H9 (cell line): ENCODE results near the gene ZNF354B. TPM values are rescaled to one million over a fixed set of nuclear protein-coding genes. Genes with fewer than 3 reads are reported as not detected.
"Not testable (repeated sequence)": the region's sequence is repeated elsewhere in the genome, so short reads cannot be mapped to it uniquely, and the experiment has no call there.

Source experiments
- DNase-seq: peaks from one replicate; pipeline ENCODE4 v3.0.0-alpha.2; 2017
- H2AFZ ChIP-seq: one replicate; pipeline ENCODE4 v1.6.1; 2013; ENCODE audit warnings: mild to moderate bottlenecking, low read length, control low read depth, moderate library complexity
- H2AK5ac ChIP-seq: 2 replicates; pipeline ENCODE4 v1.6.1; 2013; ENCODE audit warnings: low read length, control low read depth, mixed read lengths; ENCODE audit not compliant: insufficient read length
- H2BK120ac ChIP-seq: one replicate; pipeline ENCODE4 v1.6.1; 2013; ENCODE audit warnings: low read depth, mild to moderate bottlenecking, low read length, control low read depth, inconsistent platforms; ENCODE audit not compliant: poor library complexity, severe bottlenecking
- H2BK12ac ChIP-seq: 2 replicates; pipeline ENCODE4 v1.6.1; 2013; ENCODE audit warnings: low read length, control low read depth, mixed read lengths, low read depth; ENCODE audit not compliant: insufficient read length
- H2BK15ac ChIP-seq: 2 replicates; pipeline ENCODE4 v1.6.1; 2013; ENCODE audit warnings: low read depth, low read length, control low read depth
- H2BK20ac ChIP-seq: one replicate; pipeline ENCODE4 v1.6.1; 2013; ENCODE audit warnings: low read depth, mild to moderate bottlenecking, low read length, control low read depth, inconsistent platforms; ENCODE audit not compliant: poor library complexity, severe bottlenecking
- H2BK5ac ChIP-seq: 2 replicates; pipeline ENCODE4 v1.6.1; 2013; ENCODE audit warnings: low read length, control low read depth, mixed read lengths; ENCODE audit not compliant: insufficient read length
- H3K14ac ChIP-seq: 2 replicates; pipeline ENCODE4 v1.6.1; 2013; ENCODE audit warnings: low read length, control low read depth; ENCODE audit not compliant: insufficient read depth
- H3K18ac ChIP-seq: 2 replicates; pipeline ENCODE4 v1.6.1; 2013; ENCODE audit warnings: low read depth, mild to moderate bottlenecking, mixed read lengths, low read length, control low read depth; ENCODE audit not compliant: insufficient read length
- H3K23ac ChIP-seq: 2 replicates; pipeline ENCODE4 v1.6.1; 2013; ENCODE audit warnings: low read length, control low read depth, mixed read lengths, low read depth; ENCODE audit not compliant: insufficient read length
- H3K23me2 ChIP-seq: 2 replicates; pipeline ENCODE4 v1.6.1; 2013; ENCODE audit warnings: low read depth, mild to moderate bottlenecking, mixed read lengths, low read length, control low read depth; ENCODE audit not compliant: insufficient read length, poor library complexity, severe bottlenecking
- H3K27ac ChIP-seq: 2 replicates; pipeline ENCODE4 v1.5.1; 2013; ENCODE audit warnings: low read length, control low read depth, mixed read lengths, low read depth; ENCODE audit not compliant: insufficient read length
- H3K27me3 ChIP-seq: 2 replicates; pipeline ENCODE4 v1.6.1; 2013; ENCODE audit warnings: low read length, control low read depth, inconsistent platforms; ENCODE audit not compliant: insufficient read depth
- H3K4ac ChIP-seq: 2 replicates; pipeline ENCODE4 v1.6.1; 2013; ENCODE audit warnings: low read depth, mild to moderate bottlenecking, control low read depth, inconsistent platforms, low read length, moderate library complexity
- H3K4me1 ChIP-seq: 2 replicates; pipeline ENCODE4 v1.6.1; 2013; ENCODE audit warnings: low read length, control low read depth, inconsistent platforms; ENCODE audit not compliant: insufficient read depth
- H3K4me2 ChIP-seq: 2 replicates; pipeline ENCODE4 v1.6.1; 2013; ENCODE audit warnings: low read length, control low read depth, mixed read lengths; ENCODE audit not compliant: insufficient read length, insufficient read depth
- H3K56ac ChIP-seq: 2 replicates; pipeline ENCODE4 v1.6.1; 2013; ENCODE audit warnings: low read depth, mild to moderate bottlenecking, mixed read lengths, low read length, control low read depth; ENCODE audit not compliant: insufficient read length
- H3K79me1 ChIP-seq: 2 replicates; pipeline ENCODE4 v1.6.1; 2013; ENCODE audit warnings: low read depth, mild to moderate bottlenecking, moderate library complexity, low read length, control low read depth, inconsistent platforms; ENCODE audit not compliant: insufficient read depth, poor library complexity, severe bottlenecking
- H3K79me2 ChIP-seq: 2 replicates; pipeline ENCODE4 v1.6.1; 2013; ENCODE audit warnings: low read length, control low read depth, inconsistent platforms; ENCODE audit not compliant: insufficient read depth
- H3K9ac ChIP-seq: 2 replicates; pipeline ENCODE4 v1.6.1; 2013; ENCODE audit warnings: low read length, control low read depth, mixed read lengths; ENCODE audit not compliant: insufficient read length; ENCODE audit errors: extremely low read depth
- H3K9me3 ChIP-seq: one replicate; pipeline ENCODE4 v1.6.1; 2013; ENCODE audit warnings: low read depth, low read length, inconsistent platforms; ENCODE audit not compliant: control insufficient read depth
- H3T11ph ChIP-seq: one replicate; pipeline ENCODE4 v1.6.1; 2013; ENCODE audit warnings: mild to moderate bottlenecking, low read length, control low read depth, inconsistent platforms
- H4K20me1 ChIP-seq: one replicate; pipeline ENCODE4 v1.6.1; 2013; ENCODE audit not compliant: control insufficient read depth, insufficient read length, insufficient read depth
- H4K5ac ChIP-seq: 2 replicates; pipeline ENCODE4 v1.6.1; 2013; ENCODE audit warnings: low read depth, mild to moderate bottlenecking, mixed read lengths, low read length, control low read depth; ENCODE audit not compliant: insufficient read length
- H4K8ac ChIP-seq: replicated peaks from 2 replicates; pipeline ENCODE4 v1.6.1; 2013; ENCODE audit warnings: low read length, control low read depth, mixed read lengths, low read depth; ENCODE audit not compliant: insufficient read length
- H4K91ac ChIP-seq: 2 replicates; pipeline ENCODE4 v1.6.1; 2013; ENCODE audit warnings: low read depth, mild to moderate bottlenecking, moderate library complexity, mixed read lengths, low read length, control low read depth; ENCODE audit not compliant: insufficient read length
- H3K27ac Mint-ChIP-seq, 3 experiments: 2 replicates in 2 of 3; 3 replicates in 1 of 3; pipeline ENCODE4 v1.8.0; 2020 to 2021; ENCODE audit warnings: mixed read lengths in 3 of 3, mild to moderate bottlenecking in 1 of 3, moderate library complexity in 1 of 3
- H3K27me3 Mint-ChIP-seq: 2 replicates; pipeline ENCODE4 v1.8.0; 2021; ENCODE audit warnings: low read depth, mild to moderate bottlenecking, moderate library complexity, mixed read lengths
- H3K36me3 Mint-ChIP-seq, 3 experiments: 2 replicates in 2 of 3; 3 replicates in 1 of 3; pipeline ENCODE4 v1.8.0; 2020 to 2021; ENCODE audit warnings: low read depth in 3 of 3, mixed read lengths in 3 of 3; ENCODE audit not compliant: insufficient read depth in 1 of 3
- H3K4me1 Mint-ChIP-seq, 2 experiments: 2 replicates each; pipeline ENCODE4 v1.8.0; 2020; ENCODE audit warnings: mixed read lengths in 2 of 2
- H3K4me3 Mint-ChIP-seq, 2 experiments: 2 replicates in 1 of 2; 3 replicates in 1 of 2; pipeline ENCODE4 v1.8.0; 2020 to 2021; ENCODE audit warnings: mild to moderate bottlenecking in 2 of 2, mixed read lengths in 2 of 2, moderate library complexity in 1 of 2
- H3K9me3 Mint-ChIP-seq, 2 experiments: 2 replicates in 1 of 2; 3 replicates in 1 of 2; pipeline ENCODE4 v1.8.0; 2020; ENCODE audit warnings: mild to moderate bottlenecking in 2 of 2, mixed read lengths in 2 of 2, moderate library complexity in 1 of 2
- CTCF ChIP-seq: fragments of 200-600 bp; sonication (generic); conservative IDR thresholded peaks from 3 replicates; pipeline ENCODE4 v1.8.0; 2021; ENCODE audit warnings: antibody characterized with exemption, mild to moderate bottlenecking
- WGBS: extraction: QIAGEN DNeasy Blood & Tissue Kit; methylation state at CpG from one replicate; pipeline ENCODE4 v1.1.7; 2013; ENCODE audit warnings: missing lambda C conversion rate, low lambda C conversion rate, mixed read lengths; ENCODE audit not compliant: insufficient read length; ENCODE audit errors: extremely low coverage; 5-methylcytosine and 5-hydroxymethylcytosine counted together
- total RNA-seq: library from RNA; stranded (reverse); gene quantifications from 2 replicates; pipeline ENCODE4 v1.2.1, GENCODE V29; 2021

ZNF354B gene
- total RNA-seq, 1 experiment from 2014 or later = 20.6 TPM

- no peak overlapping the region for H2AK5ac ChIP-seq
- no peak overlapping the region for H2BK20ac ChIP-seq
- no peak overlapping the region for H3K14ac ChIP-seq
- peaks cover 10 to 38% of the 10 kb centered on the region in 2 experiments; a peak in 4 of 5 replicates for H3K9me3 Mint-ChIP-seq
- no peak overlapping the region for H2BK12ac ChIP-seq
- no peaks in the 10 kb centered on the region for H3K27me3 ChIP-seq
- H3K4ac ChIP-seq = no peak overlapping the region
- H2BK15ac ChIP-seq = no peak overlapping the region
- H3K79me2 ChIP-seq = no peaks in the 10 kb centered on the region
- H3K4me1 Mint-ChIP-seq = peaks cover 2% of the 10 kb centered on the region in 2 experiments; a peak in 1 of 4 replicates
- H3K4me3 Mint-ChIP-seq = no peak overlapping the region
- no peak overlapping the region for H3K18ac ChIP-seq
- no peaks in the 10 kb centered on the region for H3K9me3 ChIP-seq
- H3T11ph ChIP-seq = no peak overlapping the region
- no peak overlapping the region for H2BK5ac ChIP-seq
- H3K4me2 ChIP-seq = no peak overlapping the region
- no peak overlapping the region for H4K5ac ChIP-seq
- H3K56ac ChIP-seq = no peak overlapping the region
- H2BK120ac ChIP-seq = no peak overlapping the region
- H3K23me2 ChIP-seq = no peaks in the 10 kb centered on the region
- H3K4me1 ChIP-seq = no peaks in the 10 kb centered on the region; the same call in 1 of the 2 replicates
- H3K23ac ChIP-seq = no peak overlapping the region
- H3K79me1 ChIP-seq = no peaks in the 10 kb centered on the region
- H3K27ac Mint-ChIP-seq = no peak overlapping the region
- no peak overlapping the region for H3K27ac ChIP-seq
- no CpG with 5 or more reads among the region's 5 CpGs for WGBS
- H3K36me3 Mint-ChIP-seq = peaks cover 0 to 2% (median 0%) of the 10 kb centered on the region in 3 experiments; a peak in 3 of 7 replicates
- H3K9ac ChIP-seq = no peak overlapping the region
- H4K8ac ChIP-seq = no peak overlapping the region
- H4K20me1 ChIP-seq = no peaks in the 10 kb centered on the region
- DNase-seq = no peak
- H4K91ac ChIP-seq = no peak overlapping the region
- H2AFZ ChIP-seq = no peak overlapping the region
- H3K27me3 Mint-ChIP-seq = no peaks in the 10 kb centered on the region; the same call in 1 of the 2 replicates
- no peak for TF ChIP-seq CTCF
Observed at GRCh38 chr5:178854284-178854683, 5.5 kb upstream of the ZNF354B start.

GRCh38 chr5:178860615-178861014 lies 862 bp downstream of the ZNF354B start:
- H3K9me3 Mint-ChIP-seq, H3K79me1 ChIP-seq, H4K5ac ChIP-seq, H3K79me2 ChIP-seq, H3K23me2 ChIP-seq, H2AFZ ChIP-seq, H3T11ph ChIP-seq, H4K20me1 ChIP-seq, H2BK20ac ChIP-seq, H2AK5ac ChIP-seq, H2BK15ac ChIP-seq, DNase-seq, H2BK12ac ChIP-seq, H2BK120ac ChIP-seq, H3K56ac ChIP-seq, H3K9ac ChIP-seq, H3K9me3 ChIP-seq, H3K18ac ChIP-seq, H3K27me3 Mint-ChIP-seq, H2BK5ac ChIP-seq, H4K8ac ChIP-seq, H3K27ac Mint-ChIP-seq, H3K4ac ChIP-seq, H3K4me1 ChIP-seq, H3K4me2 ChIP-seq, H3K14ac ChIP-seq, H3K27ac ChIP-seq, H4K91ac ChIP-seq, H3K23ac ChIP-seq, H3K27me3 ChIP-seq: not testable (repeated sequence)
- peaks cover 8 to 17% of the 10 kb centered on the region in 2 experiments for H3K4me1 Mint-ChIP-seq
- peaks cover 15 to 18% (median 15%) of the 10 kb centered on the region in 3 experiments for H3K36me3 Mint-ChIP-seq
- WGBS = no CpG with 5 or more reads among the region's 31 CpGs
- H3K4me3 Mint-ChIP-seq = peak overlapping the region; percentile 72 to 83; a peak in 4 of 5 replicates
